HEK293T (cell line): ENCODE results near the gene PTRH1.
A peak's percentile ranks its signal among the peaks of the same experiment; 100 is the strongest.

Experiments used
- CTCF ChIA-PET: fragments of 350-600 bp; formaldehyde crosslinking; extraction: SDS; loops from one replicate; lab custom pipeline; 2021; ENCODE audit warnings: antibody characterized with exemption, inconsistent platforms; lab: Yijun Ruan, JAX
- POLR2A ChIA-PET: fragments of 350-600 bp; formaldehyde crosslinking; extraction: SDS; loops from one replicate; lab custom pipeline; 2020; ENCODE audit warnings: antibody characterized with exemption, inconsistent platforms; lab: Yijun Ruan, JAX
- DNase-seq: peaks from one replicate; pipeline ENCODE4 v3.0.0; 2012; ENCODE audit warnings: mixed read lengths; ENCODE audit errors: extremely low spot score
- ARNT ChIP-seq: fragments of 450-650 bp; IDR thresholded peaks from 2 replicates; pipeline ENCODE4 v1.6.1; 2017; ENCODE audit warnings: mild to moderate bottlenecking
- BHLHE40 ChIP-seq: fragments of 450-650 bp; IDR thresholded peaks from 2 replicates; pipeline ENCODE4 v1.6.1; 2016; ENCODE audit warnings: mild to moderate bottlenecking, moderate library complexity, borderline replicate concordance
- CTBP1 ChIP-seq: fragments of 450-650 bp; IDR thresholded peaks from 2 replicates; pipeline ENCODE4 v1.6.1; 2016; ENCODE audit warnings: borderline replicate concordance
- ELF4 ChIP-seq: fragments of 450-650 bp; IDR thresholded peaks from 2 replicates; pipeline ENCODE4 v1.6.1; 2017; ENCODE audit warnings: antibody characterized with exemption
- FOXA1 ChIP-seq: fragments of 450-650 bp; IDR thresholded peaks from 2 replicates; pipeline ENCODE4 v1.6.1; 2016; ENCODE audit warnings: mild to moderate bottlenecking
- FOXK2 ChIP-seq: fragments of 450-650 bp; IDR thresholded peaks from 2 replicates; pipeline ENCODE4 v1.6.1; 2016; ENCODE audit warnings: mild to moderate bottlenecking
- FOXM1 ChIP-seq: fragments of 450-650 bp; IDR thresholded peaks from 2 replicates; pipeline ENCODE4 v1.6.1; 2017; ENCODE audit warnings: mild to moderate bottlenecking, borderline replicate concordance
- HDGF ChIP-seq: fragments of 450-650 bp; IDR thresholded peaks from 2 replicates; pipeline ENCODE4 v1.6.1; 2017; ENCODE audit warnings: antibody characterized with exemption, borderline replicate concordance
- L3MBTL2 ChIP-seq: fragments of 450-650 bp; conservative IDR thresholded peaks from 2 replicates; pipeline ENCODE4 v1.6.1; 2016; ENCODE audit warnings: mild to moderate bottlenecking
- LEF1 ChIP-seq: fragments of 450-650 bp; IDR thresholded peaks from 2 replicates; pipeline ENCODE4 v1.6.1; 2017; ENCODE audit warnings: mild to moderate bottlenecking, borderline replicate concordance
- NFRKB ChIP-seq: fragments of 450-650 bp; IDR thresholded peaks from 2 replicates; pipeline ENCODE4 v1.6.1; 2016; ENCODE audit warnings: mild to moderate bottlenecking, moderate library complexity
- SP1 ChIP-seq: fragments of 450-650 bp; IDR thresholded peaks from 2 replicates; pipeline ENCODE4 v1.6.1; 2017
- SUZ12 ChIP-seq: fragments of 450-650 bp; IDR thresholded peaks from 2 replicates; pipeline ENCODE4 v1.6.1; 2016; ENCODE audit warnings: mild to moderate bottlenecking
- TARDBP ChIP-seq: fragments of 450-650 bp; IDR thresholded peaks from 2 replicates; pipeline ENCODE4 v1.6.1; 2016
- ZNF384 ChIP-seq: fragments of 450-650 bp; IDR thresholded peaks from 2 replicates; pipeline ENCODE4 v1.6.1; 2016
- TF ChIP-seq, protein P1 (sequence below): fragments of 450-650 bp; IDR thresholded peaks from 2 replicates; pipeline ENCODE4 v1.6.1; 2016

PTRH1 gene

DNA sequence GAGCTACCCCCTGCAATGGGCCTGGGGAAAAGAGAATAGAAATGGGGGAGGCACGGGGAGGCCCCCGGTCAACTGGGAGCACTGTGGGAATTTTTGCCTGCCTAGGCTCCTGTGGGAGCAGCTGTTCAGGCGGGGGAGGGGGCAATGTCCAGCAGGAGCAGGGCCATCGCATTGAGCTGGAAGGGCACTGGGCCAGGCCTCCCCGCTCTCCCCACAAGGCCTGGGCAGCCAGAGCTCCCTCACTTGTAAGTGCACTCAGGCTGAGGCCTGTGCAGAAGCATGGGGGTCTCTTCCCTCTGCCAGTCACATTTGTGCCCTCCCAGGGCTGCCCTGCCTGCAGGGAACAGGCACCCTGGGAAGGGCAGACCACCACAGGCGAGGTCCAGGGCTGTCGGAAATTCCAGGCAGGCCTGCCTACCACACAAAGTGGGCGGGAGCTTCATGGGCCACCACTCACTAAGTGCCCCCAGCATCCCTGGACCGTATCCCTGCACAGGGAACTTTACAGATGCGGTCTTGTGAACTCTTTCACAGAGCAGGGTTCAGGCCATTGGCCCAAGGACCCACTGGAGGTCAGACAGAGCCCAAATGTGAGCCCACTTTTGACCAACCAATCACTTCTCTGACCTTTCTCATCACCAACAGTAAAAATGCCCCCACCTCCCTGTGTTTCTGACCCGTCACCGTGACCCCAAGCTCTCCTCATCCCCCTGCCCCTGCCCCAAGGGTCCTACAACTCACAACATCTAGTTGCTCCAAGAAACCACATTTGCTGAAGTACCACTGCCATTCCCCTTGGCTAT lies 9.7 kb downstream of the PTRH1 start:
- TF ChIP-seq FOXA1 (no peak), ARNT (no peak), TARDBP (no peak), SUZ12 (no peak), FOXM1 (no peak), FOXK2 (no peak), BHLHE40 (no peak), ZNF384 (no peak), CTBP1 (no peak), HDGF (no peak), ELF4 (no peak), SP1 (no peak), LEF1 (no peak), NFRKB (no peak)
- TF ChIP-seq, protein P1, sequence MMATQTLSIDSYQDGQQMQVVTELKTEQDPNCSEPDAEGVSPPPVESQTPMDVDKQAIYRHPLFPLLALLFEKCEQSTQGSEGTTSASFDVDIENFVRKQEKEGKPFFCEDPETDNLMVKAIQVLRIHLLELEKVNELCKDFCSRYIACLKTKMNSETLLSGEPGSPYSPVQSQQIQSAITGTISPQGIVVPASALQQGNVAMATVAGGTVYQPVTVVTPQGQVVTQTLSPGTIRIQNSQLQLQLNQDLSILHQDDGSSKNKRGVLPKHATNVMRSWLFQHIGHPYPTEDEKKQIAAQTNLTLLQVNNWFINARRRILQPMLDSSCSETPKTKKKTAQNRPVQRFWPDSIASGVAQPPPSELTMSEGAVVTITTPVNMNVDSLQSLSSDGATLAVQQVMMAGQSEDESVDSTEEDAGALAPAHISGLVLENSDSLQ: no peak
- ChIA-PET POLR2A (interaction anchor here (1.1 kb wide), 1 partner anchor 10 kb away, joined by 4 read pairs; the partner anchor contains the start of genes PTRH1 and TTC16), CTCF (no interaction called here)
- no peak for DNase-seq

DNA sequence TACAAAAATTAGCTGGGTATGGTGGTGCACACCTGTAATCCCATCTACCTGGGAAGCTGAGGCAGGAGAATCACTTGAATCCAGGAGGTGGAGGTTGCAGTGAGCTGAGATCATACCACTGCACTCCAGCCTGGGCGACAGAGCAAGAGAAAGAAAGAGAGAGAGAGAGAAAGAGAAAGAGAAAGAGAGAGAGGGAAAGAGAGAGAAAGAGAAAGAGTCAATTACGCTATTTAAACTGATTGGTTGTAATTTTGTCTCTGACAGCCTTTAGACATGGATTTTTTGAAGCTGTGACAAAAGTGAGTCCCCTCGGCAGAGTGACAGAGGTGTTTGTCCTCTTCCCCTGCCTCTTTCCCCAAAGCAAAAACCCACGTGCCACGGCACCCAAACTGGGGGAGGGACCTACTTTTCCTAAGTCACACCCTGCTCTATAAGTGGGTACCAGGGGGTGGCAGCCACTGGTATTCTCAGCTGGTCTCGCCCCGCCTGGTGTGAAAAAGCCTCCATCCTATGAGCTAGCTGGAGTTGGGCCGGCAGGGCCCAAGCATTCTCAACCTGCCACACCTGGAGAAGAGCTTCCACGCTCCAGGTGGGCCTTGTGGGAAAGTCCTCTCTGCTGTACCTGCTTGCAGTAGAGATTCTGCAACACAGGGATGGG lies 12.0 kb downstream of the PTRH1 start:
- POLR2A ChIA-PET: interaction anchor here (1.0 to 1.4 kb wide), 2 partner anchors 12 to 20 kb away, joined by 3 read pairs; partner anchors contain the start of genes PTRH1 and TTC16
- no peak for DNase-seq
- CTCF ChIA-PET: no interaction called here
- no peak for TF ChIP-seq FOXM1
- TF ChIP-seq SUZ12: no peak
- no peak for TF ChIP-seq L3MBTL2
- TF ChIP-seq LEF1: no peak
- no peak for TF ChIP-seq NFRKB
- no peak for TF ChIP-seq BHLHE40
- no peak for TF ChIP-seq TARDBP
- TF ChIP-seq FOXA1: no peak
- TF ChIP-seq, protein P1: no peak
- no peak for TF ChIP-seq SP1
- TF ChIP-seq ZNF384: no peak
- no peak for TF ChIP-seq HDGF
- TF ChIP-seq FOXK2: no peak
- no peak for TF ChIP-seq CTBP1
- no peak for TF ChIP-seq ELF4
- no peak for TF ChIP-seq ARNT

DNA sequence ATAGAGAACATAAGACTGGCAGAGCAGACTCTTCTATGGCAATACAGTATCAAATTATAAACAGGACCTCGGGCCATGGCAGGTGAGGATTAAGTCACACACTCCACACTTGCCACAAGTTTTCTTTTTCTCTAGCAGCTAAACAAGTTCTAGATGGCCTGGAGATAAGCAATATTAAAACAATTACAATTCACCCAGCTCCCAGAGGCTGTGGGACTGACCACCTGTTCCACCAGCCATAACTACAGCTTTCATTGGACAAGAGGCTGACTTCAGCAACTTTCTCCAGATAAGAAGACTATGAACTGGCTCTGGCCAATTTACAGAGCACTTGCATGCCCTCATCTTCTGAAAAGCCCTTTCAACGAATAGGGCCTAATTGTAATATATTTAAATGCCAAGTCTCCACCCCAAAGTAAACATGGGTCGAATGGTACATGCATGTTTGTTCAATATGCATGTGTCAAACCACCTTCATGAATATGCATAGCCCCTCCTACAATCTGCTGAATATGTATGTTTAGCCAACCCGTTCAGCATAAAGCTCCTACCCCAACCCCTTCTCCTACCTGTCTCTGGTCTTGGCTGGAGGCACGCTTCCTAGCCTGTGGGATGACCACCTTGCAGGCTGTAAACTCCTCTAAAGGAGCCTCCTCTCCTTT lies 14.7 kb downstream of the PTRH1 start:
- TF ChIP-seq HDGF: no peak
- no peak for TF ChIP-seq FOXK2
- TF ChIP-seq SP1: no peak
- TF ChIP-seq ARNT: no peak
- no peak for TF ChIP-seq CTBP1
- TF ChIP-seq BHLHE40: no peak
- TF ChIP-seq TARDBP: no peak
- TF ChIP-seq SUZ12: no peak
- POLR2A ChIA-PET: no interaction called here
- CTCF ChIA-PET: no interaction called here
- no peak for DNase-seq

DNA sequence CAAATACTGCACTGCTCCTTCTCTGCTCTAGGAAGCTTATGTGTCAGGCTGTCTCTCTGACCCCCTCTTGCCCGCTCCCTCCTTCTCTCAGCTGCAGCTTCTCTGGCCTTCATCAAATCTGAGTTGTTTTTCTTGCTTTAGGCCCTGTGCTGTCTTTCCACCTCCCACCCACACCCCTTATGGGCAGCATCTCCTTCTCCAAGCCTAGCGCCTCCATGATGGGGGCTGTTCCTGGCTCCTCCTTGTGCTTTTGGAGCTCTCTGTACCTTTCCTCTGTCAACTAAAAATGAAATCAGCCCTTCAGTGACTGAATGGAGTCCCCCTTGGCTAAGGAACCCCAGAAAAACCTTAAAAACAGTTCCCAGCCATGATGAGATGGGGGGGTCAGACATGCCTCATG lies 15.3 kb downstream of the PTRH1 start:
- ChIA-PET POLR2A (no interaction called here), CTCF (no interaction called here)
- TF ChIP-seq HDGF (no peak), TARDBP (no peak), ELF4 (no peak), SP1 (no peak), FOXA1 (no peak), CTBP1 (no peak), ZNF384 (no peak), FOXM1 (no peak), ARNT (no peak), BHLHE40 (no peak), FOXK2 (no peak), L3MBTL2 (no peak), SUZ12 (no peak), LEF1 (no peak), NFRKB (no peak)
- TF ChIP-seq, protein P1: no peak
- DNase-seq: no peak

DNA sequence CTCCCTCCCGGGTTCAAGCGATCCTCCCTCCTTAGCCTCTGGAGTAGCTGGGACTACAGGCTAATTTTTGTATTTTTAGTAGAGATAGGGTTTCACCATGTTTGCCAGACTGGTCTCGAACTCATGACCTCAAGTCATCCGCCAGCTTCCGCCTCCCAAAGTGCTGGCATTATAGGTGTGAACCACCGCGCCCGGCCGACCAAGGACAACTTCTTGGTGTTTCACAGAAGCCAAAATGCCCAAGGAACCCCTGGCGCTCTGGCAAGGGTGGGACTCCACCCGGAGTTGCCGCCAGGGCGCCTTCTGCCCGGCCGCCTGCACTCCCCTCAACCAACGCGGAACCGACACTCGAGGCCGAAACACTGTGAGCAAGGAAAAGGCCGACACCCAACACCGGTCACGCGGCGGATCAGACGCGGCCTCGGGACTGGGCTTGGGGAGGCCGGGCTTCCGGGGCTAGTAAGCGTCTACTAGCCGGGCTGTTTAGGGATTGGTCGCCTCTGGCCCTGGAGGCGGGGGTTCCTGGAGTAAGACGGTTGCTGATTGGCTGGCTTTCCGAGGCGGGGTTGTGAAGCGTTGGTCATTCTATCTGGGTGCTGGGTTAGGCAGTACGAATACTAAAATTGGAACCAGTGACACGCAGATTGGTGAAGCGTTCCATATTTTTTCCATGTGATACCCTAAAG lies 16.3 kb downstream of the PTRH1 start:
- peak; percentile 48 for DNase-seq
- CTCF ChIA-PET: no interaction called here
- no peak for TF ChIP-seq ARNT
- TF ChIP-seq FOXK2: no peak
- TF ChIP-seq FOXA1: no peak
- TF ChIP-seq HDGF: no peak
- no peak for TF ChIP-seq TARDBP
- TF ChIP-seq CTBP1: no peak
- TF ChIP-seq SUZ12: no peak
- TF ChIP-seq LEF1: no peak
- TF ChIP-seq L3MBTL2: no peak
- TF ChIP-seq, protein P1: no peak
- POLR2A ChIA-PET: no interaction called here
